ENCODE data around the gene ZFAND3.

DNA sequence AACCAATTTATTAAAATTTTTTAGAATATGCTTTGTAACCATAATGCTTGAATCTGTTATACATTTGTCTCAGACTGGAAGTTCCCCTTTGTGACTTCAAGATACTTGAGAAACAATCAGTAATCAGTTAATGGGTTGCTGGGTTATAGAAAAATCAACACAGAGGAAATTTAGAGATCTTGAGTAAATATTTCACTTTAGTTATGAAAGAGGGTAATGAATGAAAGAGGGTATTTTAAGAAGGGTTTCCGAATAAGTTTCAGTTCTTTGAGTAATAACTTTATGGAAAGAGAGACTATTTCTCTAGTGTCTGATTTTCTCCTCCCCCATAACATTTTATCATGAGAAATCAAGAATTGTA lies 21.4 kb downstream of the ZFAND3 start:
- TF ChIP-seq TAF1 (IDR thresholded peaks at IDR 0.05; ENCODE audit: borderline replicate concordance, low read depth, low read length) = no peak
- no peak for TF ChIP-seq JUND (IDR thresholded peaks at IDR 0.05)
- TF ChIP-seq FOSL2 (IDR thresholded peaks at IDR 0.05; ENCODE audit: borderline replicate concordance, low read depth) = no peak
- TF ChIP-seq, protein P1, sequence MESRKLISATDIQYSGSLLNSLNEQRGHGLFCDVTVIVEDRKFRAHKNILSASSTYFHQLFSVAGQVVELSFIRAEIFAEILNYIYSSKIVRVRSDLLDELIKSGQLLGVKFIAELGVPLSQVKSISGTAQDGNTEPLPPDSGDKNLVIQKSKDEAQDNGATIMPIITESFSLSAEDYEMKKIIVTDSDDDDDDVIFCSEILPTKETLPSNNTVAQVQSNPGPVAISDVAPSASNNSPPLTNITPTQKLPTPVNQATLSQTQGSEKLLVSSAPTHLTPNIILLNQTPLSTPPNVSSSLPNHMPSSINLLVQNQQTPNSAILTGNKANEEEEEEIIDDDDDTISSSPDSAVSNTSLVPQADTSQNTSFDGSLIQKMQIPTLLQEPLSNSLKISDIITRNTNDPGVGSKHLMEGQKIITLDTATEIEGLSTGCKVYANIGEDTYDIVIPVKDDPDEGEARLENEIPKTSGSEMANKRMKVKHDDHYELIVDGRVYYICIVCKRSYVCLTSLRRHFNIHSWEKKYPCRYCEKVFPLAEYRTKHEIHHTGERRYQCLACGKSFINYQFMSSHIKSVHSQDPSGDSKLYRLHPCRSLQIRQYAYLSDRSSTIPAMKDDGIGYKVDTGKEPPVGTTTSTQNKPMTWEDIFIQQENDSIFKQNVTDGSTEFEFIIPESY (IDR thresholded peaks at IDR 0.05; ENCODE audit: borderline replicate concordance, low read depth) = no peak
- TF ChIP-seq YY1 (IDR thresholded peaks at IDR 0.05; ENCODE audit: low read depth) = no peak
- TF ChIP-seq, protein P2, sequence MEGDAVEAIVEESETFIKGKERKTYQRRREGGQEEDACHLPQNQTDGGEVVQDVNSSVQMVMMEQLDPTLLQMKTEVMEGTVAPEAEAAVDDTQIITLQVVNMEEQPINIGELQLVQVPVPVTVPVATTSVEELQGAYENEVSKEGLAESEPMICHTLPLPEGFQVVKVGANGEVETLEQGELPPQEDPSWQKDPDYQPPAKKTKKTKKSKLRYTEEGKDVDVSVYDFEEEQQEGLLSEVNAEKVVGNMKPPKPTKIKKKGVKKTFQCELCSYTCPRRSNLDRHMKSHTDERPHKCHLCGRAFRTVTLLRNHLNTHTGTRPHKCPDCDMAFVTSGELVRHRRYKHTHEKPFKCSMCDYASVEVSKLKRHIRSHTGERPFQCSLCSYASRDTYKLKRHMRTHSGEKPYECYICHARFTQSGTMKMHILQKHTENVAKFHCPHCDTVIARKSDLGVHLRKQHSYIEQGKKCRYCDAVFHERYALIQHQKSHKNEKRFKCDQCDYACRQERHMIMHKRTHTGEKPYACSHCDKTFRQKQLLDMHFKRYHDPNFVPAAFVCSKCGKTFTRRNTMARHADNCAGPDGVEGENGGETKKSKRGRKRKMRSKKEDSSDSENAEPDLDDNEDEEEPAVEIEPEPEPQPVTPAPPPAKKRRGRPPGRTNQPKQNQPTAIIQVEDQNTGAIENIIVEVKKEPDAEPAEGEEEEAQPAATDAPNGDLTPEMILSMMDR (IDR thresholded peaks at IDR 0.05) = no peak
- TF ChIP-seq EP300 (IDR thresholded peaks at IDR 0.05; ENCODE audit: borderline replicate concordance in 1 of 2, low read depth in 1 of 2, low read length in 1 of 2) = no peak
- TF ChIP-seq CHD2 (IDR thresholded peaks at IDR 0.05; ENCODE audit: low read length, partially characterized antibody) = no peak
- no peak for TF ChIP-seq POLR2AphosphoS5 (IDR thresholded peaks at IDR 0.05; ENCODE audit: low read depth, low read length)
- TF ChIP-seq RFX5 (IDR thresholded peaks at IDR 0.05; ENCODE audit: low read length) = no peak

Measured in SK-N-SH (cell line).